ENCODE results near the gene KIR3DL2.
"Not testable (repeated sequence)": the region's sequence is repeated elsewhere in the genome, so short reads cannot be mapped to it uniquely, and the experiment has no call there.

The KIR3DL2 gene

DNA sequence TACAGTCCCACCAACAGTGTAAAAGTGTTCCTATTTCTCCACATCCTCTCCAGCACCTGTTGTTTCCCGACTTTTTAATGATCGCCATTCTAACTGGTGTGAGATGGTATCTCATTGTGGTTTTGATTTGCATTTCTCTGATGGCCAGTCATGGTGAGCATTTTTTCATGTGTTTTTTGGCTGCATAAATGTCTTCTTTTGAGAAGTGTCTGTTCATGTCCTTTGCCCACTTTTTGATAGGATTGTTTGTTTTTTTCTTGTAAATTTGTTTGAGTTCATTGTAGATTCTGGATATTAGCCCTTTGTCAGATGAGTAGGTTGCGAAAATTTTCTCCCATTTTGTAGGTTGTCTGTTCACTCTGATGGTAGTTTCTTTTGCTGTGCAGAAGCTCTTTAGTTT, 13.2 kb downstream of the KIR3DL2 start:
- DNase-seq, result not testable (repeated sequence)

- no peak for DNase-seq
Measured at GRCh38 chr19:54871696-54872095, 21.5 kb downstream of the KIR3DL2 start.

GRCh38 chr19:54873990-54874389, 23.7 kb downstream of the KIR3DL2 start, which contains the start of gene FCAR:
TSS of gene FCAR (plus strand) at chr19:54874235. CDS start at chr19:54874290, 55 bp downstream.
- peak in 1 of 56 donors; percentile 0 for DNase-seq

DNA sequence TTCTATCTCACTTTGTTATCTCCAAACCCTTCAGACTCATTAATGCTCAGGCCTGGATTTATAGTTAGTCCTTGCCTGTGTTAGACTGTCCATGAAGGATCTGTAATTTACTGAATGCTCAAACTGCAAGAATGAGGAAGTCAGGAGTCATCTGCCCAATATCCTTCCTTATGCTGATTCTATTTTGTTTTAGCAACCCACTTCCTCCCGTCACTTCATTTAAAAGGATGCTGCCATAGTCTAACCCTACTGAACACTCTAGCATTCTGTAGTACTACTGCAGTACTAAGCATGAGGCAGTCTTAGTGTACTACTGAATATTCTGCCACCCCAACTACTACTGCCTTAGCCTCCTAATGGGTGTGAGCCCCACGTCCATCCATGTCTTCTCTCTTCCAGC, 25.3 kb downstream of the KIR3DL2 start:
- no peak for DNase-seq

- DNase-seq, result no peak
Measured at GRCh38 chr19:54877471-54877870, 27.2 kb downstream of the KIR3DL2 start.

GRCh38 chr19:54881884-54882283, 31.6 kb downstream of the KIR3DL2 start:
- no peak for DNase-seq

GRCh38 chr19:54882758-54883157, 32.5 kb downstream of the KIR3DL2 start:
- no peak for DNase-seq

- no peak for DNase-seq
Measured at GRCh38 chr19:54883228-54883627, 33.0 kb downstream of the KIR3DL2 start.

DNA sequence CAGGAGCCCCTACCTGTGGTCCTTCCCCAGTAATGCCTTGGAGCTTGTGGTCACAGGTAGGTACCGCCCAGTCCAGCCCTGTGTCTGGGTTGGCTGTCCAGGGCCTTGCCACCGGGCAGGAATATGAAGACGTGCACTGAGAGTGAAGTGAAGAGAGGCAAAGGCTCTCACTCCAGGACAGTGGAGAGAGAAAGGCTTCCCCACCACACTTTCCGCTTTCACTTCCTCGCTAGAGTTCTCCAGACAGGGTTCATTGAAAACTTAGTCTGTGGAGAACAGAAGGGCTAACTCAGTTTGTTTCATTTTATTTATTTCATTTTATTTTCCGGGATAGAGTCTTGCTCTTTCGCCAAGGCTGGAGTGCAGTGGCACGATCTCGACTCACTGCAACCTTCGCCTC, 38.0 kb downstream of the KIR3DL2 start:
- DNase-seq, result peak in 5 of 56 donors; percentile 1 to 31 (median 4)

DNA sequence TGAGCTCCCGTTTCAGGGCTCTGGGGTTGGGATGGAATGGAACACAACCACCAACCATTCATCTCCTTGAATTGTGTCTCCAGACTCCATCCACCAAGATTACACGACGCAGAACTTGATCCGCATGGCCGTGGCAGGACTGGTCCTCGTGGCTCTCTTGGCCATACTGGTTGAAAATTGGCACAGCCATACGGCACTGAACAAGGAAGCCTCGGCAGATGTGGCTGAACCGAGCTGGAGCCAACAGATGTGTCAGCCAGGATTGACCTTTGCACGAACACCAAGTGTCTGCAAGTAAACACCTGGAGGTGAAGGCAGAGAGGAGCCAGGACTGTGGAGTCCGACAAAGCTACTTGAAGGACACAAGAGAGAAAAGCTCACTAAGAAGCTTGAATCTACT, 39.3 kb downstream of the KIR3DL2 start:
- DNase-seq, result no peak

DNA sequence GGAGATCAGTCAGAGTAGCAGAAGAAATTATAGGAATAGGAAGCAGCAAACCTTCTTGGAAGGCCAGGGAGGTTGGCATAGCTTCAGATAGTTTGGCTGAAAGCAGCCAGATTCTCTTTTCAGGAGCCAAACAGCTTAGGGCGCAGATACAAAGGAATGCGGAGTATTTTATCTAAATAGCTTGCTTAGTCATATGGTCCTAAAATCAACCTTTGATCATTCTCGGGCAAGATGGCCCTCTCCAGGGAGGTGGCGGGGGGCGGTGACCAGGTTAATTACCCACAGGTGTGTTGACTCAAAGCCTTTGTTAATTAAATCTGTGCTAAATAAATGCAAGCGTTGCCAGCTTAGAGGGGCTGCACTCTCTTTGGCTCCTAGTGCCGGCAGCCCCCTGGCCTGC, 43.2 kb downstream of the KIR3DL2 start:
- DNase-seq, result no peak

DNA sequence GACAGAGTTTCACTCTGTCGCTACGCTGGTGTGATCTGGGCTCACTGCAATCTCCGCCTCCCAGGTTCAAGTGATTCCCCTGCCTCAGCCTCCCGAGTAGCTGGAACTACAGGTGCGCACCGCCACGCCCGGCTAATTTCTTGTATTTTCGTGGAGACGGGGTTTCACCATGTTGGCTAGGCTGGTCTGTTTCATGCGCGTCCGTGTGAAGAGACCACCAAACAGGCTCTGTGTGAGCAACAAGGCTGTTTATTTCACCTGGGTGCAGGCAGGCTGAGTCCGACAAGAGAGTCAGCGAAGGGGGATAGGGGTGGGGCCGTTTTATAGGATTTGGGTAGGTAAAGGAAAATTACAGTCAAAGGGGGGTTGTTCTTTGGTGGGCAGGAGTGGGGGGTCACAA, 43.9 kb downstream of the KIR3DL2 start:
- not testable (repeated sequence) for DNase-seq

DNA sequence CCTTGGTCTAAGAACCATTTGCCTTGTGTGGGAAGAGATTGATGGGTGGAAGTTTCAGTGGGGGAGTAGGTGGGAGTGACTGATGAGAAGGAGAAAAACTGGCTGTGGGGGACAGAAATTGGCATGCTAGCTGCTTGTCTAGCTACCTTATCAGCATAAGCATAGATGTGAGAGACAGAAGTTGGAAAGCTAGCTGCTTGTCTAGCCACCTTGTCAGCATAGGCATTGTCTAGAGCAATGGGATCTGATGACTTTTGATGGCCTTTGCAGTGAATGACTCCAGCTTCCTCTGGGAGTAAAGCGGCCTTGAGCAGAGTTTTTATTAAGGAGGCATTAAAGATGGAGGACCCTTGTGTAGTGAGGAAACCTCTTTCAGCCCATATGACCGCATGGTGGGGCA, 45.8 kb downstream of the KIR3DL2 start:
- DNase-seq, result no peak

DNA sequence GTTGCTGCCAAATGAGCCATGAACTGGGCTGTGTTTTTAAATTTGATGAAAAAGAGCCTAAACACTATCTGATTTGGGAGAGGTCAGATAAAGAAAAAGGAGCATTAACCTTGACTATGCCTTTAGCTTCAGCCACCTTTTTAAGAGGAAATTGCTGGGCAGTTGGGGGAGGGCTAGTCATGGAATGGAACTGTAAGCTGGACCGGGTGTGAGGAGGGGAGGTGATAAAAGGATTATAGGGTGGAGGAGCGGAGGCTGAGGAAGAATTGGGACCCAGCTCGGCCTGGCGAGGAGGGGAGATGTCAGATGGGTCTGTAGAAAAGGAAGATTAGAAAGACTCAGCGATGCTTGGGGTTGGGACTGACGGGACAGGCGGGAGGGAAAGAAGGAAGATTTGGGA, 48.4 kb downstream of the KIR3DL2 start:
- DNase-seq, result not testable (repeated sequence)

DNA sequence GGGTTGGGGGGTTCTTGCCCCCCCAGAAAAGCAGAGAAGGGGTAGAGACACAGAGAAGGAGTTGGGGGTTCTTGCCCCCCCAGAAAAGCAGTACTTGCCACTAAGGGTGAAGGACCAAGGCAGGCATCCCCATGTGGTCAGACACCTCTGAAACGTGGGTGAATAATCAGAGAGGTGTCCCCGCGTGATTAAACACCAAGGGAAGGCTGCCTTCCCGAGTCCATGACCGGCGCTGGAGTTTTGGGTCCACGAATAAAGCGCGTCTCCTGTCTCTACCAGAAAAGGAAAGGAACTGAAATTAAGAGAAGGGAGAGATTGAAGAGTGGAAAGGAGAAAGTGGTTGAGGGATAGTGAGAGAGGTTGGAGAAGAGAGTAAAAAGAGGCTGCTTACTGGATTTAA, 49.4 kb downstream of the KIR3DL2 start:
- not testable (repeated sequence) for DNase-seq

DNA sequence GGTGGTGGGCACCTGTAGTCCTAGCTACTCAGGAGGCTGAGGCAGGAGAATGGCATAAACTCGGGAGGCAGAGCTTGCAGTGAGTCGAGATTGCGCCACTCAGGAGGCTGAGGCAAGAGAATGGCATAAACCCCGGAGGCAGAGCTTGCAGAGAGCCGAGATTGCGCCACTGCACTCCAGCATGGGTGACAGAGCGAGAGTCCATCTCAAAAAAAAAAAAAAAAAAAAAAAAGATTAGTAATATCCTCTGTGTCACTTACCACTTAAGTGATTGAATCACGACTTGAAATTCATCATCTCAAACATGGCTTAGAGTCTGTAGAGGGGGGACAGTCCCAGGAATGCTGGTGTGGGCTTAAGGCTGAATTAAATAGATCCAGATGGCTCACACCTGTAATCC, 50.9 kb downstream of the KIR3DL2 start:
- DNase-seq, result not testable (repeated sequence)

DNA sequence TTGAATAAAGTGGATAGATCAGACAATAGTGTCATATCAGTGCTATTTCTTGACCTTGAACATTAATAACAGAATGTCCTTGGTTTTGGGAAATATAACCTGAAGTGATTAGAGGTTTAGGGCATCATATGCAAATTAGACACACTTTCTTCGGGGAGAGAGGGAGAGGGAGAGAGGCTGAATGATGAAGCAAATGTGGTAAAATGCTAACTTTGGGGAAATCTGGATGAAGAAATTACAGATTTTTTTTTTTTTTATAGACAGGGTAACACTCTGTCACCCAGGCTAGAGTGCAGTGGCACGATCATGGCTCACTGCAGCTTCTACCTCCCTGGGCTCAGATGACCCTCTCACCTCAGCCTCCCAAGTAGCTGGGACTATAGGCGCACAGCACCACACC, 51.8 kb downstream of the KIR3DL2 start:
- DNase-seq, result no peak

DNA sequence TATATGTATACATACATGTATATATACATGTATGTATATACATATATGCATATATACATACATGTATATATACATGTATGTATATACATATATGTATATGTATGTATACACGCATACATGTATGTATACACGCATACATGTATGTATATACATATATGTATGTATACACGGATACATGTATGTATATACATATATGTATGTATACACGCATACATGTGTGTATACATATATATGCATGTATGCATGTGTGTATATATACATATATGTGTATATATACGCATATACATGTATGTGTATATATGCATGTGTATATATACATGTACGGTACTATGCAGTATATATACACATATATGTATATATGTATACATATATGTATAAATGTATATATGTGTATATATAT, 53.1 kb downstream of the KIR3DL2 start:
- no peak for DNase-seq

- not testable (repeated sequence) for DNase-seq
Measured at GRCh38 chr19:54904261-54904660, 54.0 kb downstream of the KIR3DL2 start.

- no peak for DNase-seq
Measured at GRCh38 chr19:54905421-54905802, 55.2 kb downstream of the KIR3DL2 start.

GRCh38 chr19:54905803-54906511, 55.7 kb downstream of the KIR3DL2 start, which contains the start of gene NCR1:
TSS of gene NCR1 (plus strand) at chr19:54906148. CDS start at chr19:54906188, 40 bp downstream.
- no peak for DNase-seq

- DNase-seq, result no peak
Measured at GRCh38 chr19:54906819-54907218, 56.6 kb downstream of the KIR3DL2 start.

- DNase-seq, result not testable (repeated sequence)
Measured at GRCh38 chr19:54907899-54908298, 57.7 kb downstream of the KIR3DL2 start.

All from amygdala (tissue), 56 donors.